Stromal cell of bone marrow (primary cell): ENCODE results near the gene S100A9.
"Not testable (repeated sequence)": the region's sequence is repeated elsewhere in the genome, so short reads cannot be mapped to it uniquely, and the experiment has no call there.

Experiments
- DNase-seq: peaks from one replicate; pipeline ENCODE4 v3.0.0-alpha.2; 2012; ENCODE audit warnings: low read depth

Gene S100A9

DNA sequence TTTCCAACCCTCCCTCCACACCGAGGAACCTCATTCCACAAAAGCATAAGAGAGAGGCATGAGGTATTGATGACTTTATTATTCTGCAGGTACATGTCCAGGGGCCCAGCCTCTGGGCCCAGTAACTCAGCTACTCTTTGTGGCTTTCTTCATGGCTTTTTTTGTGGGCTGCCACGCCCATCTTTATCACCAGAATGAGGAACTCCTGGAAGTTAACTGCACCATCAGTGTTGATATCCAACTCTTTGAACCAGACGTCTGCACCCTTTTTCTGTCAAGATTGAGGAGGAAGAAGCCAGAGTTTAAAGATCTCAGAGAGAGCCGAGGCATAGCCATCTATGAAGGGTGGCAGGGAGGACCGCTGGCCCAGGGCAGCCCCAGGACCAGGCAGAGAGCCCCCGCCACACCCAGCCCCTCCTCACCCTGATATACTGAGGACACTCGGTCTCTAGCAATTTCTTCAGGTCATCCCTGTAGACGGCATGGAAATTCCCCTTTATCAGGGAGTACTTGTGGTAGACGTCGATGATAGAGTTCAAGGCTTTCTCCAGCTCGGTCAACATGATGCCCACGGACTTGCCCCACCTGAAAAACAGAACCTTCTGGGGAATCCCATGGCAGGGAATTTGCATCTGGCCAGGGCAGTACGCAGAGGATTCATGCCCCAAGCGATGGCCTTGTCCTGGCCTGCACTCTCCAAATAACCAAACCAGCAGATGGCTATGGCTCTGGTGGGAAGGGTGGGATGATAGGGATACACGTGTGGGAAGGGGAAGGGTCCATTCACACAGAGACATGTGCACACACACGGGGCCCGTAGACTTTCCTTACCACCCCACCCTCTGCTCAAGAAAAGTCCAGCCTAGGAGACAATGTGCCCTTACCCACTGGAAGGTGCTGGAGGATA is 32.6 kb downstream of the S100A9 start:
- DNase-seq = no peak

DNA sequence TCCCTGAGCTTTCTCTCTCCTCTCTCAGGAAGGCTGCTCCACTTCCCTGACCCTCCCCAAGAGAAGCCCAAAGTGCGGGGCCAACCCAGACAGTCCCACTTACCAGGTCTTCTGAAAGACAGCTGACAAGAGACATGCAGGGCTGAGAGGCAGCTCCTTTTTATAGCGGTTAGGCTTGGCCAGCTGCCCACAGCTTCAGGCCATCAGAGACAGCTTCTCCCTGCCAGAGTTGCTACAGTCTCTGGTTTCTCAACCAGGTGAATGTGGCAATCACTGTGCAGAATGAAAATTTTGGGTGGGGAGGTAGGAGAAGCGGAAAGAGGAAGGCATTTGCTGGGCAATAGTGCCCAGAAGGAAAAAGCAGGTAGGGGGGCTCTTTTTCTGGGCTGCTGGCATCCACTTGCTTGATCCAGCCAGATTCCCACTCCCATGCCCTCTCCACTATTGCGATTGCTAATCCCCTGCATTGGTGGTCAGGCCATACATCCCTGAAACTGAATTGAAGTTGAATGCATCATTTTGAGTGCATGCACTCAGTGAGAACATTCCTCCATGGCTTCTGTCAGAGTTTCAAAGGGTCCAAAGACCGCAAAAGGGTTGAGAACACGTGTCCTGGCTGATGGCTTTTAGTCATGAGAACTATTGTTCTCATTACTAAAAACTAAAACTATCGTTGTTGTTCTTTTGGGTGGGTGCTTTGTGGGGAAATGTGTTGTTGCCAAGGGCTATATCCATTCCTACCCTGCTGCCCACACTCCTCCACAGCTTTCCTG is 33.5 kb downstream of the S100A9 start, which contains the start of gene S100A8:
TSS of gene S100A8 (minus strand) at position 136 of the 773 bp plus-strand sequence. CDS start 538 bp downstream, outside the sequence.
- no peak for DNase-seq

DNA sequence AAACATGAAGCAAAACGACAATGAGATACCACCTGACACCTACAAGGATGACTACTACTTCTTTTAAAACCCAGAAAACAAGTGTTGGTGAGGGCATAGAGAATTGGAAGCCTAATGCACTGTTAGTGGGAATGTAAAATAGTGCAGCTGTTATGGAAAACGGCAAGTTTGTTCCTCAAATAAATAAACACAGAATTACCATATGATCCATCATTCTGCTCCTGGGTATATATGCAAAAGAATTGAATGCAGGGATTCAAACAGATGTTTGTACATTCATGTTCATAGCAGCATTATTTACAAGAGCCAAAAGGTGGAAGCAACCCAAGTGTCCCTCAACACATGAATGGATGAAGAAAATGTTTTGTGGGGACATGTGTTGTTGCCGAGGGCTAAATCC is 34.6 kb downstream of the S100A9 start:
- no peak for DNase-seq

DNA sequence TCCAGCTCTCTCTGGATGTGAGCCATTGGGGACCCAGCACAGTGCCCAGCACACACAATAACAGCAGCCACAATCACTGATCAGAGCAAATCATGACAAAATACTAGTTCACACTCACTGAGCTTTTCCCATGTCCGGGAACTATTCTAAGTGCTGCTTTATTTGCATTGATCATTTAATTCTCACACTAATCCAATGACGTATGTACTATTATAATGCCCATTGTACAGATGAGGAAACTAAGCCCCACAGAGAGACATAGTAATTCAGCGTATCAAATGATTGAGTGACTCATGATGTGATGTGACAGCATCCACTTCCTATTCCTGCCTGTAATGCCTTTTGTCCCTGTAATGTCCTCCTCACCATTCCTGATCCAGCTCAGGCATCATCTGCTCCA is 35.2 kb downstream of the S100A9 start:
- DNase-seq = no peak

DNA sequence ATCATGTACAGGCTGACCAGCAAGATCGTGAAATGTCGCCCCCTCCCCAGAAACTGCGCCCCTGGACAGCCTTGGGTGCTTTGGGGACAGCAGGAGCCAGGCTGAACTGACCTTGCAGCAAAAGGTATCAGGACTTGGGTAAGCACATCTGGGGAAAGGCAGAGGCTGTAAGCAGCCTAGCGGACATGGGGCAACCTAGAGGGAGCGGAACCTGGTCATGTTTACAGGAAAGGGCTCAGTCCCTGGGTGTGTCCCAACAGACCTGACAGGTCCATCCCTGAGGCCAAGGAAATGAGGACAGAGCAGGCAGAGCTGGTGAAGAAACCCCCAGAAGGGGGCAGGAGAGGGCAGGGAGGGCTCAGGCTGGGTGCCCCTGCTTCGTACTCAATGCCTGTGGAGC is 36.3 kb downstream of the S100A9 start:
- no peak for DNase-seq

DNA sequence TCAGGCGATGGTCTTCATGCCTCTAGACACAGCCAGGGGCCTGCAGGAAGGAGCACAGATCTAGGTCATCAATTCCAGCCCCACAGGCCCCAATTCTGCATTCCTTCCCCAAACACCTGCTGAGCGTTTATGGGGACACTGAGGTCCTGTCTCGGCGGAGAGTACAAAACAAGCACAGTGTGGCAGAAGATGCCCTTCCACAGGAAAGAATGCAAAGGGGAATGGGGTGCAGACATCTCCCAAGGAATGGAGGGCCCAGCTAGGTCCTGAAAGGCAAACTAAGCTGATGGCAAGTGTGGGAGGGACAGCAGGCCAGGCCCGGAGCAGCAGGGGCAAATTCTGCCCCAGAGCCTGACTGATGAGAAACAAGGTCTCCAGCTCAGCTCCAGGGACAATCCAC is 36.7 kb downstream of the S100A9 start:
- DNase-seq = no peak

DNA sequence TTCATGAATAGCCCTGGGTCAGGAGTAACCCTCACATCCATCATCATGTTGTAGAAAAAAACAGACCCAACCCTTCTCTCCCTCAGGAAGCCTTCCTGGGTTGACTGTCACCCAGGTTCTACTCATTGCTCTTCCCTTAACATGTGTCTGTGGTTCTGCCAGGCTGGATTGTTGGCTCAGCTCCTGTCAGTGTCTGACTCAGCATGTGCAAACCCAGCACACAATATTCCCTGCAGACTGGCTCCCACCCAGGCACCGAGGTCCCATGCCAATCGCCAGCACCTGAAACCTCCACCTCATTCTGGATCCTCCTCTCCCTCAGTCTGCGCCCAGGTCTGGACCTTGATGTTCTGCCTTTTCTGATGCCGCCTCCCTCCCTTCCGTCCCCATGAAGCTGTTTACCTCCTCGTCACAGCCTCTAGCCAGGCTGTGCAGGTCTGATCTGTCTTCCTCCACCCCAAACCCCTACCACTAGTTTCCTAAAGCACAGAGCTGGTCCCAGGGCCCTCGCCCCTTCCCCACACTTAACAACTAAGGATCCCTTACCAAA is 37.6 kb downstream of the S100A9 start:
- DNase-seq = no peak

DNA sequence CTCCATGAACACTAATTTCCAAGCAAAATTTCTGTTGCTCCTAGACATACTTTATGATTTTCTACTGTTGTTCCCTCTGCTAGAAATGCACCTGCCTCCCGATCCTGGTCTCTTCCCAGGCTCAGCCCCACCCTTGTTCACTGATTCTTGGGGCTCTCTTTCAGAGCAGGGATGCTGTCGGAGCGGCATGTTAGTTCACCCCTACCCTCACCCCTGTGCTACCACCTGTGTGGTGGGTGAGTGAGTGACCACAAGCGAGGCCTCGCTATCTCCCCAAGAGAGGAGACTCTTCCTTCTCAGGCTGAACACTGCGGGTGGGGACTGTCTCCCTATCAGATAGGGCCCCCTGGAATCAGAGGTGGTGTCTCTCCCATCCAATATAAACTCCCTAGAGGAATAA is 38.1 kb downstream of the S100A9 start:
- no peak for DNase-seq

DNA sequence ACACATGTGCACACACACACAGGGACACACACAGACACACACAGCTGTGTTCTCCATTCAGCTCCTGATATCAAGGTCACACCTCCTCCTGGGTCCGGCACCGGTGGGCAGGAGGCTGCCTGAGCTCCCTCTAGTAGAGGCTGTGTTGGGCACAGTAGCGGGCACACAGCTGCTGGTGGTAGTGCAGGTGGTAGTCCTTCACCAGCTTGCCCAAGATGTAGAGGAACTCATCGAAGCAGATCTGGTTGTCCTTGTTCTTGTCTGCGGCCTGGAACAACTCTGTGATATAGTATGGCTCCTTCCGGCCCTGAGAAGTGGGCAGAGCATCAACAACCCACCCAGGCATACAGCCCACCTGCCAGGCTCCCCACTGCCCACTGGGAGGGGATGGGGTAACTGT is 38.8 kb downstream of the S100A9 start:
- no peak for DNase-seq

DNA sequence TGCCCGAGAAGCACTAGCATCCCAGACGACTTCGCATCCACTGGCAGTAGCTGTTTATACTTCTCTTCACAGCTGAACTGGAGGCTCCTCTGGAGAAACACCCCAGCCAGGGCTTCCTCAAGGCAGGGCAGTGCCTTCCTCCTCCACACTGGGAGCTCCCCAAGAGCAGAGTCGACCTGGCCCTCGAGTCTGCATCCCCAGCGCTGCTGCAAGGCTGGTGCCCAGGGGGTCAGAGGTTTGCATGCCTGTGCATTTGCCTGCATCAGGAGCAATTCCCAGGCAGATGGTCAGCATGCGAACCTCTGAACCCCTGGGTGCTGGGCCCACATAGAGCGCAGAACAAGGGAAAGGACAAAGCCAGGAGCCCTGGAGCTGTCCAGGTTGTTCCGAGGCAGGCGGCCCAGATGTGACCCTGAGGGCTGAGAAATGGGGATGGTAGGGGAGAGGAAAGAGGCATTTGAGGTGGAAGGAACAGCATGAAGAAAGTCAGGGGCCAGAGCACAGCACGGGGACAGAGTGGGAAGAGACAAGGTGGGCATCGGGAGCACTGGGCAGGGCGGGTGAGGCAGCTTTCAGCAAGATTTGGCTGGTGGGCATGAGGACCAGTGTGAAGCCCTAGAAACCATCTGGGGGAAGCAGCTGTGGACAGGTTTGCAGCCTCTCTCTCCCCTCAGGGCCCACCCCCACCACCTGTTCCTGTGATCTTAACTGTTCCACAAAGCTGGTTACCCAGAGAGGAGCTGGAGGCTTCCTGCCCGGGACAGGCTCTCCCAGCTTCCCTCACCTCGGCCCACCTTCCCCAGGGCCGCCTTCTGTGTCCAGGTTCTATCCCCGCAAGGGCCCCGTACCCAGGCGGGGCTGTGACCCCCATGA is 39.6 kb downstream of the S100A9 start:
- no peak for DNase-seq

DNA sequence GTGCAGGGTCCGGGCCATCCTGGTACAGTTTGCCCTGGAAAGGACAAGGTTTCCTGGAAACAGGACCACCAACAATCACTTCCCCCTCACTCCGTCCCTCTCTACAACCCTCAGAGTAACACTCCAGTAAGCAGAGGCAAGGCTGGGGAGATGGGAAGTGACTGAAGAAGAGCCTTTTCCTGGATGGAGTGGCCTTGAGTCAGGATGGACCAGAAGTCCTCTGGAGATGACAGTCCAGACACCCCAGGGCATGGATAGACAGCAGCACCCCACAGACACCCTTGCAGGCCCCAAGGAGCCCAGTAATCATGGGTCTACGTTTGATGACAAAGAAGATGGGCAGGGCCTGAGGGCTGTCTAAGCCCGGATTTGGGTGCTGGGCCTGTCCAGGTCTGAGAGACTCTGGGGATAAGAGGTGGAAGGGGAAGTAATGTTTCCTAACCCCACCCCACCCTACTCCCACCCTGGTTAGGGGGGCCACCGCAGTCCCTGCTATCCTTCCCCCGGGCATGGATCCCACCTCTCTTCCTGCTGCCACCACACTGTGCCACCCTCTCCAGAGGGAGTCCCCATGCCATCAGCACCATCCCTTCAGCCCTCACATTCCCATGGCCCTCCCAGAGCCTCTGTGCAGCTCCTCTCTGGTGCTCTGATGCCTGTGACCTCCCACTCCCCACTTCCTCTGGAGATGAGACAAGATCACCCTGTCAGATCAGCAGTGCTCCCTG is 40.4 kb downstream of the S100A9 start:
- DNase-seq = no peak

DNA sequence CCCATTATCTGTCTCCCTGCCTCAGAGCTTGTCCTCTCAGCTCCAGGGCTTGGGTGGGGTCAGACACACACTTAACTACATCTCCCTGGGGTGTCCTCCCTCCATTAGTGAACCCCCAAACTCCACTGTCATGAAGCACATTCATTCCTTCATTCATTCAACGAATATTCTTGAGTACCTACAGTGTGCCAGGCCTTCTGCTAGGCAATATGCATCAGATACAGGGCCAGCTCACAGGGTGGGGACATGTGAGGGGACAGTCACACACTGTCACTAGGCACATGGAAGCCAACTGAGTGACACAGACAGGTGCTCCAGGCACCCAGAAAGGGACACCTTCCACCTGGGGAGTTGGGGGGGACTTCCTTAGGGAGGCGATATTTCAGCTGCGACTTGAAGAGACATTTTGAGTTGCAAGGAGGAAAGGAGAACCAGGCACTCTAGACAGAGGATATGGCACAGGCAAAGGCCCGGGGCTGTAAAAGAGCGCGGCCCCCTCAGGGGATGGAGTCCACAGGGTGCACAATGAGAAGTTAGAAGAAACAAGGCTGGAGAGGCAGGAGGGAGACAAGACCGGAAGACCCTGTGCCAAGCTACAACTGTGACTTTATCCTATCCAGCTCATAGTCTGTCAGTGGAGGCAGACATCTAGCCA is 41.9 kb downstream of the S100A9 start:
- DNase-seq = no peak

DNA sequence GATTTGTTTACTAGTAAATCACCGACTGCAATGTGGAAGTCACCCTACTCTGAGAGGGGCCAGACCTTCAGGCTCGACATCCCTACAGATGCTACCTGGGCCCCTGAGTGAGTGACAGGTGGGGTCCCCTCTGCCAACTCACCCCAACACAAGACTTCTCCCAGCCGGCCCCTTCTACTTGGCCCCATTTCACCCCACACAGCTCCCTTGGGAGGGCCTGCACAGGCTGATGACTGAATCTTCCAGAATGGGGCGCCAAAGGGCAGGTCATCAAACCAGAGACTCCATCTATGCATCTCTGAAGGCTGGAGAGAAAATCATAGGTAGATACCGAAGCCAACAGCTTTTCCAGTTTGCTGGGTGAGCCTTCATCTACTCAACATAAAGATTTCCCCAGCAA is 42.6 kb downstream of the S100A9 start:
- DNase-seq = no peak

DNA sequence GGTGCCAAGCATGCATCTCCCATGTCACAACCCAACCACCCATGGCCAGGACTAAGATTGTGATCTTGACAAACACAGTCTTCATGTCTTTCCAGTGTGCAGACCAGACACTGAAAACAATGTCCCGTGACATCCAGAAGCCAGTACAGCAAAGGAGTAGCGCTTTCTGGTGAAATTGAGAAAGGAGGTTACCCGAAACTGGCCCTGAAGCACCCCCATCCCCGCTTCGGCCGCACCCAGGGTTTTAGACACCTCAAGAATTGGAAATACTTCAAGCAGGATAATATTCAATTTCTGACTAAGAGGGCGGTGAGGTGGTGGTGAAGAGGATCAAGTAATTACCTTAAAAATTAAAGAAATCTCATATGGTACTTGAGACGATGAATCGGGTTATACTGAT is 43.8 kb downstream of the S100A9 start:
- no peak for DNase-seq

DNA sequence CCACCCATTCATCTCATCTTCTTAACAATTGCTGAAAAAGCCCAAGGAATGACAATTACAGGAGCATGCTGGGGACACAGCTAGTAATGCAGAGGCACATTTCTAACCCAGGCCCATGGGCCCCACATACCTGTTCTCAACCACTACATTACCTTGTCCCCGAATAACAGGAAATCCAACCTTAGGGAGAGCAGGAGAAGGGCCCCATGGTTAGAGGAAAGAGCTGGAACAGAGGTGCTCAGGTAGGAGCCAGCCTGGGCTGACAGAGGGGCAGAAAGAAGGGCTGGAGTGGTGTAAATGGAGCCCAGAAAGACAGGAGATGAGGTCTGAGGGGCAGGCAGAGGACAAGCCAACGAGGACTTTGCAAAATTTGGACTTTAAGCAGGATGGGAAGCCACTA is 44.6 kb downstream of the S100A9 start:
- DNase-seq = no peak

DNA sequence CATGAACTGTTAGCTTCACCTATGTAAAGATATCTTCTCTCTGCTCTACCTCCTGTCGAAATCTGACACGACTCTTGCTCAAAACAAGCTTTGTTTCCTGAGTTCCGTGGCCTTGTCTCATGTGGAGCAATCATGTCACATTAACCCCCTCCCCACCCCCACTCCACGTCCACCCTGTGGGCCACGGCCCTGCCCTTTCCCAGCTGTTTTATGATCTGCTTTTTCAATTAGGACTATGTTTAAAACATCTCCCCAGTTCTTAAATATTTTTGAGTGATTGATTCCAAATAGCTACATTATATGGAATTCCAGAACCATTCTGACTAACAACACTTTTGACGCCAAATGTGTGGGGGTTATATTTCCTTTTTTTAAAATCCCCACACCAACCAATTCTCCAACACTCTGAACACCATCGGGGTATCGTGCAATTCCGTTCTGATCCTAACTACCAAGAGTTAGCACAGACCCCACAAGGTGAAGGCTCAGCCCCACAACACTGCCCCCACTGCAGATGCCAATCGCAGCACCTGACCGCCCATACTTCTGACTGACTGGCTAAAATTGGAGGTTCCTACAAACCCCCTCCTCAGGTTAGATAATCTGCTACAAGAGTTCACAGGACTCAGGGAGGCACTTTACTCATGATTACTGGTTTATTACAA is 45.9 kb downstream of the S100A9 start:
- no peak for DNase-seq

DNA sequence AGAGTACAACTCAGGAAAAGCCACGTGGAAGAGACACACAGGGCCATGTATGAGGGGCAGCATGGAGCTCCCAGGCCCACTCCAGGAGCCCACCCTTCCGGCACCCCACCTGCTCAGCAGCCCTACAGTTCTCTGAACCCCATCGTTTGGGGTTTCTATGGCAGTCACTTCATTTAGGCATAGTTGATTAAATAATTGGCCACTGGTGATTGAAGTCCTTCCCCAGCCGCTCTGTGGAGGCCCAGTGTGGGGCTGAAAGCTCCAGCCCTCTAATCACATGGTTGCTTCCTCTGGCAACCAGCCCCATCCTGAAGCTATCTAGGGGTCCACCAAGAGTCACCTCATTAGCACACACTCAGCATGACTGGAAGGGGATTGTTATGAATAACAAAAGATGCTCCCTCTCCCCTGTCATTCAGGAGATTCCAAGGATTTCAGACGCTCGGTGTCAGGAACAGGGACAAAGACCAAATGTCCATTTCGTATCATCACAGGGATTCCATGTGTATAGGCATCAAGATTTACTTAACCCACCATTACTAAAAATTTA is 46.5 kb downstream of the S100A9 start:
- no peak for DNase-seq

DNA sequence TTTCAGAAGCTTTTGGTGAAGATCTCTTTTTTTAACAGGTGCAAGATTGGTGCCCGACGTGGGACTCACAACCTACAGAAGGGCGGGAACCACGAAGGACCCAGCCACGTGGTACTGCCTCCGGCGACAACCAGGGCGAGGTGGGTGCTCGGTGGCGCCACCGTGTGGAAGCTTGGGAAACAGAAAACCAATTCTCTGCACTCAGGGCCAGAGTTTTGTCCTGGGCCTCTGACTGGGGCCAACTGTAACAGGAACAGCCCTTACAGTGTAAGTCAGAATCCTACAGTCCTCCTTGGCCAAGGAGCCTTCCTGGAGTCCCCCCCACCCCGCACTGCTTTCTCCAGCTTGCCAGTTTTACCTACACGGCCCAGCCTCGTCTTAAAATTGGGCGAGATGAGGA is 47.1 kb downstream of the S100A9 start:
- no peak for DNase-seq

DNA sequence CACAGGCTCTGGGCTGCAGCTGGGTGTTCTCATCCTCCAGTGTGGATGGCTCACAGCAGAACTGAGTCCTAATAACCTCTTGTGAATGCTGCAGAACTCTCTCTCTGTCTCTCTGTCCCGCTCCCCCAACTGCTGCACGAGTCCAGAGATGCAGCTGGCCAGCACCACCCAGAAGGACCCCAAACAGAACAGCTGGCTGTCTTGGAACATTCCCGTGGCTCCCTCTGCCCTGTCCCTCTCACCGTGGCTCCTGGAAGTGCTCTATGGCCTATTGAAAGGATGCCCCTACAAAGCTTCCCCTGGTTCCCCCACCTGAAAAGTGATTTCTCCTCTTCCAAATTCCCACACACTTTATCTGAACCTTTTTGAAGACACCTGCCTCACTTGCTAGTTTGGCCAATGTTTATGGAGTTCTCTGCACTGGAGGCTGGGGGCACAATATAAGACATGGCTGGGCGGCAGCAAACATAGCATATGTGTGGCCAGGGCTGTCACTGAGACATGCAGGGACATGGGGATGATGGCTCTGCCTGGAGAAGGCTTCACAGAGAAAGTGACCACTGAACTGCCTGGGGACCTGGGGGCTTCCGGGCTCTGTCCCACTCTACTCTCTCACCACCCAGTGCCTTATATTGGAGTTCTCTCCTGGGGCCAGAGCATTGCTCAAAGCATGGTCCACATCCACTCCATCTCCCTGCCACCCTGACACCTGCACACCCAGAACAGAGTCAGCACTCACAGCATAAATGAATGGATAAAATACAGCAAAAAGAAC is 48.4 kb downstream of the S100A9 start:
- not testable (repeated sequence) for DNase-seq
